ENCODE results near the gene CENPX. TPM values are rescaled to one million over a fixed set of nuclear protein-coding genes. Genes with fewer than 3 reads are reported as not detected.
A peak's percentile ranks its signal among the peaks of the same experiment; 100 is the strongest.

The CENPX gene
- total RNA-seq, 1 experiment from 2014 or later = 116 TPM

DNA sequence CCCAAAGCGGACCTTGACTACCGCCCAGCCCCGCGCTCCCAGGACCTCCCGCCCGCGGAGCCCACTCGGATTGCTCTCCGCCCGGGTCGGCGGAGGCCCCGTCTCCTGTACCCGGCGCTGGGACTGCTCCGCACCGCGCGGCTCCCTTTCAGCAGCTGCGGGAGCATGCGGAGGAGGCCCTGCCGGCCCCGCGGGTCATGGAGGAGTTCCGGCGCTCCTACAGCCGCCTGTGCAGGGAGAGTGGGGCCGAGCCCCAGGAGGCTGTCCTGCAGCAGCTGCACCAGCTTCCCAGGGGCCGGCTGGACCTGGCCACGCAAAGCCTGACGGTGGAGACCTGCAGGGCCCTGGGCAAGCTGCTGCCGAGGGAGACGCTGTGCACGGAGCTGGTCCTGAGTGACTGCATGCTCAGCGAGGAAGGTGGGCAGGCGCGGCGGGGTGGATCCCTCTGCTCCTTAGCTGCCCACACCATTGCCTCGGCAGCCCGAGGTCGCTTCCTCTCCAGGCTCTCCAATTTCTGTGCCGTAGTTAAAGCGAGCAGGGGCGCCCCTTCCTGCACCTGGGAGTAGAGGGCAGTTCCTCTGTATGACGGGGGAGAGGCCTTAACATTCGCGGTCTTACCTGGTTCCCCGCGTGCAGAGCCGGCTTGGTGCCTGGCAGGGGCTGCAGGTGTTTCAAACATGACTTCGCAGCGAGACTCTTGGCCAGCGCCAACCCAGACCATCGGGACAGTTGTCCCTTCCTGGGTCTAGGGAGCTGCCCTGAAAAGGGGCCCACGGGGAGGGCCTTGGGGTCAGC is 966 bp upstream of the CENPX start:
- peak; percentile 41 for DNase-seq (ENCODE audit: low read depth)

DNA sequence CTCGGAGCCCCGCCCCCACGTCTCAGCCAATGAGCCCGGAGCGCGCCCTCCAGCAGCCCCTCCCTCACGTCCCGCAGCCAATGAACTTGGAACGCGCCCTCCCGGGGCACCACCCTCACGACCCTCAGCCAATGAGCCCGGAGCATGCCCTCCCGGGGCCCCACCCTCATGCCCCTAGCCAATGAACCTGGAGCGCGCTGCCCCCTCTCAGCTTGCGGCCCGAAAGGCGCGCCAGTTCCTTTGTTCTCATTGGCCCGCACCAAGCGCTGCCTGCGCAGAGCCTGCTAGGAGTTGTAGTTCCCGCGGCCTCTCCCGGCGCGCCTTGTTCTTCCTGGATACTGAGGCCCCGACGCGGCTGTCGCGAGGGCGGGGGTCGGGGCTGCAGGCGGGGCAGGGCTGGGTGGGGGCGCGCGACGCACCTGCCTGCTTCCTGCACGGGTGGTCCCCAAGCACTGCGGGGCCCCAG is 336 bp upstream of the CENPX start, which contains the start of gene LRRC45:
Gene LRRC45 (plus strand): TSS at position 325 of the 466 bp plus-strand sequence. CDS start 339 bp downstream, outside the sequence.
- DNase-seq (ENCODE audit: low read depth) = peak; percentile 100

- DNase-seq (ENCODE audit: low read depth) = no peak
These were observed 773 bp downstream of the CENPX start for GRCh38 chr17:82021900-82022309.

- peak; percentile 87 for DNase-seq (ENCODE audit: low read depth)
These were observed 1.4 kb downstream of the CENPX start for GRCh38 chr17:82021107-82021899.

- DNase-seq (ENCODE audit: low read depth) = no peak
These were observed 2.0 kb downstream of the CENPX start for GRCh38 chr17:82020572-82021106.

DNA sequence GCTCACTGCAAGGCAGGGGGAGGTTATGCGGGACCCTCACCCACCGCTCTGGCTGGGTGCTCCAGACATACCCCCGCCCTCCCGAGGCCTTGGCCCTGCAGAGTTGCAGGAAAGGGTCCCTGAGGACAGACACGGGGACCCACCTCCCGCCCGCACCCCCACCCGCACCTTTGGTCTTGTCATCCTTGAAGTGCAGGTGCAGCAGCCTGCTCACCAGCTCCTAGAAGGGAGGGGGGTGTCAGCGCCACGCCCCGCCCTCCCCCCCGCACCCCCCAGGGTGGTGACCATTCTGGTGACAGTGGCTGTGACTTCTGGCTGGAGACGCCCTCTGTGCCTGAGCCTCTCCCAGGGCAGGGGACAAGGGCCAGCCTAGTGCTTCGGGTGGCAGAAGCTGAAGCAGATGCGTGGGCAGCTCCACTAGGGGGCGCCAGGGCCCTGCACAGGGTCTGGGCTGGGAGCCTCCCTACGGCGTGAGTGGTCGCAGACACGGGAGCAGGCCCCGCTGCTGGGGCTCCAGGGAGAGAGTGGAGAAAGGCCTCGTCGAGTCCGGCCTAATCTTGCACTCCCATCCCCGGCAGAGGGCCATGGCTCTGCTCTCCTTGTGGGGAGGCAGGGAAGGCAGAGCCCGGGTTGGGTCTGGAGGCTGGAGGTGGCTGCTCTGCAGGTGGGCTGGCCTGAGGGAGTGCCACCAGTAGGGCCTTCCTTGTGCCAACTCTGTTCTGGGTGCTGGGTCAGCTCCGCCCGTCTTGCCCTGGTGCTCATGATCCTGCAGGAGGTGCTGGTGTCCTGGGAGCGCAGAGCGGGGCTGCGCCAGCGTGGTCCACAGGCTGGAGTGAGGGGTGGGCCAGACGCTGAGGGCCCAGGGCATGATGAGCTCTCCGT is 2.7 kb downstream of the CENPX start:
- peak; percentile 67 for DNase-seq (ENCODE audit: low read depth)

GRCh38 chr17:82018989-82019689 is 3.5 kb downstream of the CENPX start:
- no peak for DNase-seq (ENCODE audit: low read depth)

DNA sequence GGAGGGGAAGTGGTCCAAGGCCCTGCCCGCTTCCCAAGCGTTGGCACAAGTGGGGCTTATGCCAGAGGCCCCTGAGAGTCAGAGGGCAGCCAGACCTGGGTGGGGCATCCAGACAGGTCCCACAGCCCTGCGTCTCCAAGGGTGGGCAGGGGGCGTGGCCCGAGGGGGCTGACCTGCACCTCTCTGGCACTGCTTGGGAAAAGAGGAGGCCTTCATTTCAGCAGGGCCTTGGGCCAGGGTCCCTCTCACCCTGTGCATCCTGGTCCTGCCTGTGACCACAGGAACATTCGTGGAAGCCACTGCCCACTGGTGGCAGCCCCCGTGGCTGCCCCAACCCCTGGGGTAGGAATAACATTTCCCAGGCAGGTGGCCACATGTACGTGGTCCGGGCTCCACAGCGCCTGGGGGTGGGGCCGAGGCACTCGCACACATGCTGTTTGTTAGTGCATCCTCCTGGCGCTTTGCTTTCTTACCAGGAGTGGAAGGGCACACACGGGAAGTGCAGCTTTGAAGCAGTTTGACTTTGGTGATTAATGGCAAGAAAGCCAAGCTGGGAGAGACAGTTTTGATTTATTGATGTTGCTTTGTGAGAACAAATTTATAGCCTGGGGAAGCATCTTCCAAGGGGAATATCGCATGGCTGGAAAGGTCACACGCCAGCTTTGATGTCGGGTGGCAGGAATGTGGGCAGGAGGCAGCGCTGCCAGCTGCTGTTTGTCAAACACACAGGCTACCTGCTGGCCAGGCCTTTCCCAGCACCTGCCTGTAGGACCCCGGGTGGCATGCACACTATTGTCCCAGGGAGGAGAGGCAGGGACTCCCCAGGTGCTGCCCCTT is 4.3 kb downstream of the CENPX start:
- DNase-seq (ENCODE audit: low read depth) = no peak

DNA sequence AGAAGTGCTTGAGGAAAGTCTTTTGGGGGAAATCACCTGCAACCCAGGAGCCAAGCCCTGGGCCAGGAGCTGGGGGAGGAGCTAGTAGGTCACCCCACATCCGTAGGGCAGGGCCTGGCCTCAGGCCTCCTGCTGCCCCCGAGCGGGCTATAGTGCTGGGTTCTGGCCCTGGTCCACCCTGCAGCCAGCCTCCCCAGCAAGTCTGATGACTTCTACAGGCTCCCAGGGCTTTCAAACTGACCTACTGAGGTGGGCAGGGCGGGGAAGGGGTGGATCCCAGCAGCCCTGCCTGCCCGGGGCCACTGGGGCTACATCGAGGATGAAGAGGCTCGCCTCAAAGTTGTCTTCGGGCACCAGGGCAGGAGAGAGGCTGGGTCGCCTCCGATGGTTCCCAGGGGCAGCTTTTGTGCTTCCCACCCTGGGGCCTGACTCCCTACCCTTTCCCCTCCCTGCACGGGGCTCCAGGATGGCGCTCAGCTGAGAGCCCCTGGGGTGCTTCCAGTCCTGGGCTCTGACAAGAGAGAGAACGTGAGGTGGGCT is 5.0 kb downstream of the CENPX start:
- DNase-seq (ENCODE audit: low read depth) = no peak

DNA sequence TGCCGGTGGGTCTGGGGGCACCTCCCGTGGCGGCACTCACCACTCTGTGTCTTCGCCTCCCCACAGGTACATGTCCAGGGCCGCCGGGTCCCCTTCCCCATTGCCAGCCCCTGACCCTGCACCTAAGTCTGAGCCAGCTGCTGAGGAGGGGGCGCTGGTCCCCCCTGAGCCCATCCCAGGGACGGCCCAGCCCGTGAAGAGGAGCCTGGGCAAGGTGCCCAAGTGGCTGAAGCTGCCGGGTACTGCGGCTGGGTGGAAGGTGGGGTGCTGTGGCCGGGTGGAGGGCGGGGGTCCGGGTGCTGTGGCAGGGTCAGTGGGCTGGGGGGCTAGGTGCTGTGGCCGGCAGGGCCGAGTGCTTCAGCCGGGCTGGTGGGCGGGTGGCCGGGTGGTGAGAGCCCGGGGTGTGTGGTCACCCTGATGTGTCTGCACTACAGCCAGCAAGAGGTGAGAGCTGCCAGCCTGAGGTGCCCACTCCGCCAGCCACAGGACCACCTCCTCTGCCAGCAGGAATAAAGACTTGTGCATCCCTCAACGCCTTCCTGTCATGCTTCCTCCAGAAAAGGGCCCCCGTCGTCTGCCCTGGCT is 5.7 kb downstream of the CENPX start:
- no peak for DNase-seq (ENCODE audit: low read depth)

- DNase-seq (ENCODE audit: low read depth) = no peak
These were observed 6.4 kb downstream of the CENPX start for GRCh38 chr17:82016061-82016874.

- no peak for DNase-seq (ENCODE audit: low read depth)
These were observed 7.2 kb downstream of the CENPX start for GRCh38 chr17:82015311-82015971.

- DNase-seq (ENCODE audit: low read depth) = no peak
These were observed 7.7 kb downstream of the CENPX start for GRCh38 chr17:82014971-82015310.

- no peak for DNase-seq (ENCODE audit: low read depth)
These were observed 8.2 kb downstream of the CENPX start for GRCh38 chr17:82014432-82014831.

DNA sequence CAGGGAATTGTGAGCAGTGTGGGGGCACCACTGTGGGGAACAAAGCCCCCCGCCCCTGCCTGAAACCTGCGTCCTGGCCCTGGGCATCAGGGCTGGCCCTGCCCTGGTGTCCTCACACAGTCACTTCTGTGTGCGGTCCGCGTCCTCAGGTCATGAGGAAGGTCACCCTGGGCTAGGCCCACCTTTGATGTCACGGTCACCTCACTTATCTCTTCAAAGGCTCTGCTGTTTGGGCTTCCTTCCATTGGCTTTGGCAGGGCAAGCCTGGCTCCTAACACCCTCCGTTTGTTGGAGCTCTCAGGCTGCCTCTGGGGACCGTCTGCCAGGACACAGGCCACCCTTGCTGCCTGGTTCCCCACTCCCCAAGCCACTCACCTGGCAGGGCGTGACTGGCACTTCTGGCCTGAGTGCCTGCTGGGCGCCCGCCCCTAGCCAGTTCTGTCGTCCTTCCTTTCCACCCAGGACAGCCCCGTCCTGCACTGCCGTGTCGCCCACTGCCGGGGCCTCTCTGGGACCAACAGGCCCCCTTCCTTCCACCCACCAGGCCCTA is 8.8 kb downstream of the CENPX start:
- DNase-seq (ENCODE audit: low read depth) = no peak

GRCh38 chr17:82013341-82013740 is 9.3 kb downstream of the CENPX start:
- DNase-seq (ENCODE audit: low read depth) = no peak

- no peak for DNase-seq (ENCODE audit: low read depth)
These were observed 9.9 kb downstream of the CENPX start for GRCh38 chr17:82012640-82013295.
